Measurements from ENCODE around the gene CRYBB3.

- no peak for TF ChIP-seq POLR2A (IDR thresholded peaks at IDR 0.05; ENCODE audit: low read depth)
- no peak for TF ChIP-seq CTCF (IDR thresholded peaks at IDR 0.05)
- no peak for TF ChIP-seq EP300 (IDR thresholded peaks at IDR 0.05)
Observed at GRCh38 chr22:25206998-25207397, 7.3 kb downstream of the CRYBB3 start.

Data from esophagus muscularis mucosa (tissue), 4 donors.